Endothelial cell of umbilical vein (primary cell): ENCODE data around the gene FNIP1. TPM values are rescaled to one million over a fixed set of nuclear protein-coding genes. Genes with fewer than 3 reads are reported as not detected.

Source experiments
- BruUV-seq: library from RNA; stranded (reverse); fragments of 400-500 nt; replicated peaks from 2 replicates; lab custom pipeline; 2021; lab: Mats Ljungman, UMichigan
- CTCF ChIA-PET: fragments of 300-600, 350-600 bp; sonication (Branson Sonifier 250); formaldehyde crosslinking; loops from one replicate; lab custom pipeline; 2021; ENCODE audit warnings: antibody characterized with exemption, inconsistent platforms; lab: Charles Lee
- POLR2A ChIA-PET: fragments of 300-600, 350-600 bp; sonication (Branson Sonifier 250); formaldehyde crosslinking; loops from one replicate; lab custom pipeline; 2021; ENCODE audit warnings: antibody characterized with exemption, inconsistent platforms; lab: Charles Lee
- DNase-seq: peaks from one replicate; pipeline ENCODE4 v3.0.0-alpha.2; 2011; ENCODE audit warnings: low read depth, low spot score
- FAIRE-seq: peaks from 2 replicates; lab custom pipeline; 2011; peaks lifted over from hg19 to GRCh38; lab: Jason Lieb, UNC
- H2AFZ ChIP-seq: 2 replicates; pipeline ENCODE4 v1.6.0; 2012; ENCODE audit warnings: low read depth, low read length, control low read depth, inconsistent platforms
- H3K27ac ChIP-seq: 2 replicates; pipeline ENCODE4 v1.5.1; 2011; ENCODE audit warnings: low read depth, mild to moderate bottlenecking, control low read depth, low read length, moderate library complexity; ENCODE audit not compliant: insufficient read depth
- H3K27me3 ChIP-seq, 2 experiments: 2 replicates each; pipeline versions ENCODE4 v1.6.0 to v1.6.1; 2011; ENCODE audit warnings: low read length in 2 of 2, mixed read lengths in 1 of 2; ENCODE audit not compliant: control insufficient read depth in 2 of 2, insufficient read depth in 2 of 2
- H3K36me3 ChIP-seq, 2 experiments: 2 replicates in 1 of 2; 3 replicates in 1 of 2; pipeline ENCODE4 v1.5.1; 2011; ENCODE audit warnings: low read length in 2 of 2, mild to moderate bottlenecking in 1 of 2, moderate library complexity in 1 of 2; ENCODE audit not compliant: control insufficient read depth in 2 of 2, insufficient read depth in 2 of 2; ENCODE audit errors: extremely low read depth in 1 of 2
- H3K4me1 ChIP-seq: 3 replicates; pipeline ENCODE4 v1.5.1; 2011; ENCODE audit warnings: mild to moderate bottlenecking, low read length; ENCODE audit not compliant: control insufficient read depth, insufficient read depth; ENCODE audit errors: extremely low read depth
- H3K4me2 ChIP-seq: 2 replicates; pipeline ENCODE4 v1.6.1; 2011; ENCODE audit warnings: low read length, control low read depth, mixed read lengths; ENCODE audit not compliant: insufficient read depth
- H3K4me3 ChIP-seq, 3 experiments: fragments of 200-600 bp in 1 of 3; sonication (generic), shearing (Covaris generic) in 1 of 3; replicated peaks in 1 of 3; 2 replicates each; pipeline ENCODE4 v1.5.1; 2011 to 2016; ENCODE audit warnings: control low read depth in 3 of 3, low read length in 3 of 3, mild to moderate bottlenecking in 2 of 3, inconsistent platforms in 1 of 3, low read depth in 1 of 3, moderate library complexity in 1 of 3; ENCODE audit not compliant: insufficient read depth in 1 of 3
- H3K79me2 ChIP-seq: 2 replicates; pipeline ENCODE4 v1.6.0; 2012; ENCODE audit warnings: low read length, inconsistent platforms; ENCODE audit not compliant: control insufficient read depth, insufficient read depth
- H3K9ac ChIP-seq: replicated peaks from 2 replicates; pipeline ENCODE3; 2011; ENCODE audit warnings: low read length, control low read depth; ENCODE audit not compliant: insufficient read depth; ENCODE audit errors: extremely low read depth
- H3K9me1 ChIP-seq: replicated peaks from 3 replicates; pipeline ENCODE4 v1.6.0; 2011; ENCODE audit warnings: mild to moderate bottlenecking, low read length; ENCODE audit not compliant: control insufficient read depth, insufficient read depth; ENCODE audit errors: extremely low read depth
- H3K9me3 ChIP-seq: replicated peaks from 2 replicates; pipeline ENCODE4 v1.5.1; 2012; ENCODE audit warnings: low read length, inconsistent platforms; ENCODE audit not compliant: control insufficient read depth, insufficient read depth
- H4K20me1 ChIP-seq: replicated peaks from 2 replicates; pipeline ENCODE3; 2011; ENCODE audit warnings: mild to moderate bottlenecking, low read length; ENCODE audit not compliant: control insufficient read depth, insufficient read depth; ENCODE audit errors: extremely low read depth
- CTCF ChIP-seq, 2 donors: IDR thresholded peaks; 1 replicate in 1 of 2; 2 replicates in 1 of 2; pipeline ENCODE4 v1.5.1; 2011; ENCODE audit warnings: low read length in 2 of 2, mild to moderate bottlenecking in 2 of 2, moderate library complexity in 2 of 2, control low read depth in 1 of 2, inconsistent platforms in 1 of 2, low read depth in 1 of 2; ENCODE audit not compliant: insufficient read depth in 1 of 2; ENCODE audit errors: extremely low read depth in 1 of 2
- FOS ChIP-seq: IDR thresholded peaks from 2 replicates; pipeline ENCODE4 v1.6.1; 2011; ENCODE audit warnings: mild to moderate bottlenecking, low read length, moderate library complexity, borderline replicate concordance; ENCODE audit not compliant: insufficient read depth
- GATA2 ChIP-seq: IDR thresholded peaks from 2 replicates; pipeline ENCODE4 v1.7.0; 2011; ENCODE audit warnings: low read depth, mild to moderate bottlenecking, moderate library complexity, mixed read lengths, low read length; ENCODE audit not compliant: insufficient read length, insufficient read depth
- MYC ChIP-seq: IDR thresholded peaks from one replicate; pipeline ENCODE4 v1.6.1; 2011; ENCODE audit warnings: mild to moderate bottlenecking, low read depth, low read length
- POLR2A ChIP-seq: IDR thresholded peaks from 2 replicates; pipeline ENCODE4 v1.6.1; 2012; ENCODE audit warnings: low read depth, mild to moderate bottlenecking, control low read depth, low read length
- POLR2AphosphoS5 ChIP-seq: IDR thresholded peaks from 2 replicates; pipeline ENCODE4 v1.6.1; 2012; ENCODE audit warnings: low read depth, mild to moderate bottlenecking, control low read depth, low read length, moderate library complexity; ENCODE audit not compliant: insufficient read depth
- dilution Hi-C: fragments of 300-500 bp; cut with MboI; formaldehyde crosslinking; loops from one replicate; pipeline ENCODE4 v1.15.0; 2019; ENCODE audit warnings: low sequenced_read_pairs; ENCODE audit not compliant: extremely low pct_ligation_motif_present
- intact Hi-C: fragments of 100-400 bp; cut with micrococcal nuclease; formaldehyde crosslinking; loops from one replicate; pipeline ENCODE4 v1.10.0; 2022
- polyA plus RNA-seq, 4 experiments: library from polyadenylated mRNA; depleted of rRNA in 3 of 4; stranded (reverse) in 3 of 4; unstranded in 1 of 4; fragments of >200 nt; gene quantifications; 2 replicates each; pipeline versions ENCODE4 v1.2.1 to v1.2.3, GENCODE V29; 2011 to 2012; ENCODE audit warnings: missing spikeins in 1 of 4
- total RNA-seq: library from RNA; stranded (reverse); gene quantifications from 2 replicates; pipeline ENCODE4 v1.2.3, GENCODE V29; 2021
- TF ChIP-seq, protein P1 (sequence below): IDR thresholded peaks from 2 replicates; pipeline ENCODE4 v1.6.1; 2011; ENCODE audit not compliant: insufficient read depth, insufficient read length

The FNIP1 gene
- total and polyA plus RNA-seq, 2 donors (not counting 3 experiments of a cell fraction or from before 2014, with no cell fraction given), result 5.9 to 27.3 TPM

GRCh38 chr5:131649161-131649560, 147.7 kb downstream of the FNIP1 start:
- dilution Hi-C loops, result no loop called here
- no peak overlapping the region for H3K4me2 ChIP-seq
- no peak overlapping the region for H3K9ac ChIP-seq
- BruUV-seq, result no TSS peak
- H3K79me2 ChIP-seq, result no peaks in the 10 kb centered on the region
- H3K9me1 ChIP-seq, result no peaks in the 10 kb centered on the region
- peaks cover 2 to 13% of the 10 kb centered on the region in 2 experiments for H3K36me3 ChIP-seq
- POLR2A ChIA-PET, result no interaction called here
- peaks cover 8% of the 10 kb centered on the region for H3K4me1 ChIP-seq
- no peak overlapping the region for H2AFZ ChIP-seq
- intact Hi-C loops, result no loop called here
- H3K4me3 ChIP-seq, result no peak overlapping the region
- H3K27me3 ChIP-seq, result no peaks in the 10 kb centered on the region
- no peak for FAIRE-seq
- CTCF ChIA-PET, result no interaction called here
- no peaks in the 10 kb centered on the region for H4K20me1 ChIP-seq
- TF ChIP-seq POLR2AphosphoS5, result peak; percentile 19
- TF ChIP-seq, protein P1, sequence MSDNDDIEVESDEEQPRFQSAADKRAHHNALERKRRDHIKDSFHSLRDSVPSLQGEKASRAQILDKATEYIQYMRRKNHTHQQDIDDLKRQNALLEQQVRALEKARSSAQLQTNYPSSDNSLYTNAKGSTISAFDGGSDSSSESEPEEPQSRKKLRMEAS, result no peak
- TF ChIP-seq FOS, result peak; percentile 51
- no peak for TF ChIP-seq MYC
- peak; percentile 41 for DNase-seq
- no peaks in the 10 kb centered on the region for H3K9me3 ChIP-seq
- no peak overlapping the region for H3K27ac ChIP-seq

DNA sequence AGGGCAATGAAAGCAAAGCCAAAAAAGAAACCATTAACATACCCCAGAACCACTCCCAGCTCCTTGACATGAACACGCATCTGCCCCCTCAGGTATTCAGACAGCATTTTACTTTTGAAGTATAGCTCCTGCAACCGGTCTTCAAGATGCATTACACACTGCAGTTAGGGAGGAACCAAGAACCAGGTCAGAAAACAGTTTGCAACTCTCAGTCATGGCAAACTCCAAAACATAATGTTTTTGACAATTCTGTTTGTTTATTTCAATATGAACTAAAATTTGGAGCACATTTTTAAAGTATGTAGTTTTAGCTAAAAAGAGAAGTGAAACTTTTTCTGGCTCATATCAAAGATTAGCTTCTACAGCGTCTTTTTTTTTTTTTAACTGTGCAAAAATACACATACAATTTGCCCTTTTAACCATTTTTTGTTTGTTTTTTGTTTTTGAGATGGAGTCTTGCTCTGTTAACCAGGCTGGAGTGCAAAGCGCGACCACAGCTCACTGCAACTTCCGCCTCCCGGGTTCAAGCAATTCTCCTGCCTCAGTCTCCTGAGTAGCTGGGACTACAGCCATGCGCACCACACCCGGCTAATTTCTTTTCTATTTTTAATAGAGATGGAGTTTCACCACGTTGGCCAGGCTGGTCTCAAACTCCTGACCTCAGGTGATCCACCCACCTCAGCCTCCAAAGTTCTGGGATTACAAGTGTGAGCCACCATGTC, 149.6 kb downstream of the FNIP1 start:
- intact Hi-C loops, result no loop called here
- no peak overlapping the region for H3K4me2 ChIP-seq
- H3K9me3 ChIP-seq, result no peaks in the 10 kb centered on the region
- H2AFZ ChIP-seq, result no peak overlapping the region
- H3K4me1 ChIP-seq, result peaks cover 8% of the 10 kb centered on the region
- H3K9me1 ChIP-seq, result no peaks in the 10 kb centered on the region
- H3K36me3 ChIP-seq, result peaks cover 2 to 11% of the 10 kb centered on the region in 2 experiments
- no peaks in the 10 kb centered on the region for H4K20me1 ChIP-seq
- ChIA-PET CTCF (interaction anchor here (0.7 kb wide), 1 partner anchor 30 kb away, joined by 3 read pairs; no protein-coding TSS in a partner anchor), POLR2A (no interaction called here)
- TF ChIP-seq POLR2A (no peak), GATA2 (no peak), POLR2AphosphoS5 (no peak), CTCF (IDR thresholded peaks at IDR 0.05; ENCODE audit: extremely low read depth in 1 of 2, insufficient read depth in 1 of 2, low read depth in 1 of 2, low read length in 2 of 2) (no peak)
- TF ChIP-seq, protein P1, result no peak
- no peak for FAIRE-seq
- DNase-seq, result no peak
- no peak overlapping the region for H3K9ac ChIP-seq
- H3K79me2 ChIP-seq, result no peaks in the 10 kb centered on the region
- dilution Hi-C loops, result no loop called here
- H3K27ac ChIP-seq, result no peak overlapping the region
- H3K4me3 ChIP-seq, result no peak overlapping the region
- no TSS peak for BruUV-seq
- H3K27me3 ChIP-seq, result no peaks in the 10 kb centered on the region
